Uterus (tissue), 4 donors: ENCODE measurements around the gene GAREM1. TPM values are rescaled to one million over a fixed set of nuclear protein-coding genes. Genes with fewer than 3 reads are reported as not detected.

Source experiments
- DNase-seq, 2 donors: peaks; one replicate each; pipeline ENCODE4 v3.0.0-alpha.2; 2019 to 2020
- H3K27ac ChIP-seq, 2 donors: fragments of 200-600 bp; sonication (generic); 1 replicate in 1 of 2; 2 replicates in 1 of 2; pipeline ENCODE4 v1.5.1; 2016 to 2018
- H3K27me3 ChIP-seq, 2 donors: fragments of 200-600 bp; sonication (generic); one replicate each; pipeline ENCODE4 v1.5.1; 2018 to 2019; ENCODE audit warnings: control low read depth in 1 of 2
- H3K36me3 ChIP-seq, 2 donors: fragments of 200-600 bp; sonication (generic); one replicate each; pipeline ENCODE4 v1.5.1; 2019; ENCODE audit warnings: control low read depth in 1 of 2
- H3K4me1 ChIP-seq, 2 donors: fragments of 200-600 bp; sonication (generic); one replicate each; pipeline ENCODE4 v1.5.1; 2018 to 2019; ENCODE audit warnings: control low read depth in 1 of 2
- H3K4me3 ChIP-seq, 2 donors: fragments of 200-600 bp; sonication (generic); 1 replicate in 1 of 2; 2 replicates in 1 of 2; pipeline ENCODE4 v1.5.1; 2018 to 2019; ENCODE audit warnings: mild to moderate bottlenecking in 1 of 2
- H3K9me3 ChIP-seq, 2 donors: fragments of 200-600 bp; sonication (generic); one replicate each; pipeline ENCODE4 v1.5.1; 2019; ENCODE audit warnings: control low read depth in 1 of 2
- CTCF ChIP-seq, 4 experiments: fragments of 200-600 bp in 2 of 4; fragments of 450-650 bp in 2 of 4; sonication (generic) in 2 of 4; IDR thresholded peaks; one replicate each; pipeline ENCODE4 v1.5.1; 2016 to 2019; ENCODE audit warnings: antibody characterized with exemption in 4 of 4, mild to moderate bottlenecking in 2 of 4, moderate library complexity in 1 of 4
- POLR2A ChIP-seq, 2 donors: fragments of 450-650 bp; IDR thresholded peaks; one replicate each; pipeline ENCODE4 v1.6.1; 2016; ENCODE audit warnings: antibody characterized with exemption in 2 of 2, mild to moderate bottlenecking in 1 of 2, moderate library complexity in 1 of 2
- intact Hi-C: fragments of 100-400 bp; cut with DNase I; formaldehyde crosslinking; loops from one replicate; pipeline ENCODE4 v1.15.1; 2023; ENCODE audit warnings: low total_unique reads
- total RNA-seq, 4 donors: library from RNA; depleted of rRNA in 3 of 4; stranded (reverse); fragments of >200 nt in 3 of 4; gene quantifications; one replicate each; pipeline versions ENCODE4 v1.1.0 to v1.2.4, GENCODE V29; 2014 to 2023
- donor health status: DM: yes; HTN: yes; CAD: no.

GAREM1 gene
- total RNA-seq, 4 donors from 2014 or later = 1.5 to 12.0 (median 5.9) TPM

DNA sequence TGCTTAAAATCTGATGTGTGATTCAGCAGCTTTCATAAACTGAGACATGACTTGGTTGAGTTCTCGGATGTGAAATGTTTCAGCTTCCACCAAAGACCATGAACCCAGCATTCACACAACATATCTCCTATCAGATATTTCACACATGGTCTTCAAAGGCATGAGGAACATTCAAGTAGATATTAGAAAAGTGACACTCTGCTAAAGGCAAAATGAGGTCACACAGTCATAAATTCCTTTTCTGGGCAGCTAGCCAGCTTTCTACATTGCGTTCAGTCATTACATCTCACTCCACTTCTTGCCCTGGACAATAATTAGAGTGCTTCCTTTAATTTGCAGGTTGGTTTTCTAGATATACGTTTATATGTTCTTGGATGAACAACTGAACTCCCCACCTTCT is 96.7 kb downstream of the GAREM1 start:
- no peaks in the 10 kb centered on the region for H3K27me3 ChIP-seq
- TF ChIP-seq POLR2A (IDR thresholded peaks at IDR 0.05) (no peak), CTCF (IDR thresholded peaks at IDR 0.05) (no peak)
- no peaks in the 10 kb centered on the region for H3K4me1 ChIP-seq
- H3K4me3 ChIP-seq = no peak overlapping the region
- no peak overlapping the region for H3K27ac ChIP-seq
- no peaks in the 10 kb centered on the region for H3K36me3 ChIP-seq
- DNase-seq = no peak
- no peaks in the 10 kb centered on the region for H3K9me3 ChIP-seq
- intact Hi-C loops = no loop called here

GRCh38 chr18:32373505-32373904 is 97.2 kb downstream of the GAREM1 start:
- intact Hi-C loops = no loop called here
- H3K4me1 ChIP-seq = no peaks in the 10 kb centered on the region
- no peak for TF ChIP-seq POLR2A (IDR thresholded peaks at IDR 0.05)
- TF ChIP-seq CTCF (IDR thresholded peaks at IDR 0.05) = no peak
- no peaks in the 10 kb centered on the region for H3K9me3 ChIP-seq
- DNase-seq = no peak
- H3K27me3 ChIP-seq = no peaks in the 10 kb centered on the region
- no peak overlapping the region for H3K4me3 ChIP-seq
- H3K27ac ChIP-seq = no peak overlapping the region
- no peaks in the 10 kb centered on the region for H3K36me3 ChIP-seq

DNA sequence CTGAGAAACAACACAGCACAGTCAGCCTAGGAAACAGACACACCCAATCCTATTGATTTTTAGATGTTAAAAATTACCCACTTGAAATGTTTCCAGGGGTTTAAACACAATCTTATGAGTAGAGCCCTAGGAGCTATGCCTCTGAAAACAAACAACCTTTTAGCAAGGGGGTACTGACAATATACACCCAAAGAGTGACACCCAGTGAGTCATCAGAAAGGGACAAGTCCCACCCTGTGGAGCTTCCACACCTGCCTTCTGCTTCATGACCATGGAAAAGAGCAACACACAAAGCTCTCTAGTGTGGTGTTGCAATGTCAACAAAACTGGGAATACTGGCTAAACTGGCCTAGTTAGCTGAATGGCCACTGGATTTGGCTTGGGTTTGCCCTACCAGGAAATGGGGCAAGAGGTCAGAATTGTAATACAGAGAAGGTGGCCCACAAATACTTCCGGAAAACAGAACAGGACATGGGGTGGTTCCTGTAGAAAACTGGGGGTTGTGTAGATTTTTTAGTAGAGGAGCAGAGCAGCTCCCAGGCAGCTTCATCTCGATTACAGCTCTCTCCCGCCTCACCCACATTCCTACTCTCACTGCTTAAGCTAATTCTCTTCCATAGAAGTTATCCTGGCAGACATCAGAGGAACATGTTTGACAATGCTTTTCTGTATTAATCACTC is 98.2 kb downstream of the GAREM1 start:
- H3K27ac ChIP-seq = no peak overlapping the region
- TF ChIP-seq CTCF (IDR thresholded peaks at IDR 0.05) = no peak
- TF ChIP-seq POLR2A (IDR thresholded peaks at IDR 0.05) = no peak

DNA sequence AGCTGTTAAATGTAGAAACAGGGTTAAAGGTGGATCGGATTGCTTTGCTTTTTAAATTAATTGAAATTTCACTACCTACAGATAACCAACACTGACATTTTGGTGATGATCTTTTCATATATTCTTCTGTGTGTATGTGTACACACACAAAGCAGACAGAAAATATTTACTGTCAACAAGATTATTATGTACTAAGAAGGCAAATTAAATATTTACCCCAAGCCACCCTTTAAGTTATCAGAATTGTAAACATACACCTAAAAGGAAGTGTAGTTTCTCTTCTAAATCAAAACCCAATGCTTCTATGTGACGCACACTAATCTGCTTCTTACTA is 98.7 kb downstream of the GAREM1 start:
- Histone ChIP-seq H3K9me3 (no peaks in the 10 kb centered on the region), H3K4me3 (no peak overlapping the region), H3K27me3 (no peaks in the 10 kb centered on the region), H3K27ac (no peak overlapping the region), H3K36me3 (no peaks in the 10 kb centered on the region), H3K4me1 (no peaks in the 10 kb centered on the region)
- TF ChIP-seq POLR2A (IDR thresholded peaks at IDR 0.05) (no peak), CTCF (IDR thresholded peaks at IDR 0.05) (no peak)
- DNase-seq = no peak
- intact Hi-C loops = no loop called here

More for the DNA sequence above, 98.2 kb downstream of the GAREM1 start:
- no peaks in the 10 kb centered on the region for H3K36me3 ChIP-seq
- H3K9me3 ChIP-seq = no peaks in the 10 kb centered on the region
- no peaks in the 10 kb centered on the region for H3K4me1 ChIP-seq
- no peaks in the 10 kb centered on the region for H3K27me3 ChIP-seq
- intact Hi-C loops = no loop called here
- DNase-seq = no peak
- H3K4me3 ChIP-seq = no peak overlapping the region

DNA sequence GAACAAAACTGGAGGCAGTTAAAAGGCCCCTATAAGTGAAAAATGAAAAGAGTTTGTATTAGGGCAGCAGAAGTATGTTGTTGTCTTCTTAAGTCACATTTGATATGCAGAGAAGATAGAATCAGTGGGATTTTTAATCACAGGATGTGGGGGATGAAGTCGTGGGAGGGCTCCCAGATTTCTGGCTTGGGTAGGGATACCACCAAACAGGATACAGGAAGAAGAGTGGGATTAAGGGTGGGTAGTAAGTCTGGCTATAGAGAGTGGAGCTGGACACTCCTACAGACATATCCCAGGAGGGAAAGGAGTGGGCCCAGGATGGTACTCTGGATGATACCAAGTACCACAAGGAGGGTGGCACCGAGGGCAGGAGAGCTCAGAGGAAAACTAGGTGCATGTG is 99.3 kb downstream of the GAREM1 start:
- Histone ChIP-seq H3K27ac (no peak overlapping the region), H3K4me1 (no peaks in the 10 kb centered on the region), H3K36me3 (no peaks in the 10 kb centered on the region), H3K27me3 (no peaks in the 10 kb centered on the region), H3K4me3 (no peak overlapping the region), H3K9me3 (no peaks in the 10 kb centered on the region)
- no peak for TF ChIP-seq CTCF (IDR thresholded peaks at IDR 0.05)
- no peak for TF ChIP-seq POLR2A (IDR thresholded peaks at IDR 0.05)
- no peak for DNase-seq
- intact Hi-C loops = no loop called here
